Fibroblast of the aortic adventitia (primary cell): Measurements from ENCODE around the gene LONP2. TPM values are rescaled to one million over a fixed set of nuclear protein-coding genes. Genes with fewer than 3 reads are reported as not detected.

Source experiments
- DNase-seq: peaks from one replicate; pipeline ENCODE4 v3.0.0-alpha.2; 2010; ENCODE audit warnings: low read depth
- H3K4me3 ChIP-seq: 2 replicates; pipeline ENCODE4 v1.5.1; 2011; ENCODE audit warnings: low read depth, mild to moderate bottlenecking, control low read depth, low read length, moderate library complexity
- total RNA-seq: library from RNA; depleted of rRNA; stranded (reverse); fragments of >200 nt; gene quantifications from 2 replicates; pipeline ENCODE4 v1.2.3, GENCODE V29; 2012; ENCODE audit warnings: low replicate concordance
- TF ChIP-seq, protein P1 (sequence below): IDR thresholded peaks from 2 replicates; pipeline ENCODE4 v1.5.1; 2011; ENCODE audit warnings: mild to moderate bottlenecking, low read length, control low read depth, inconsistent platforms; ENCODE audit not compliant: insufficient read depth

Gene LONP2
- total RNA-seq, 1 donor, result 49.3 TPM

DNA sequence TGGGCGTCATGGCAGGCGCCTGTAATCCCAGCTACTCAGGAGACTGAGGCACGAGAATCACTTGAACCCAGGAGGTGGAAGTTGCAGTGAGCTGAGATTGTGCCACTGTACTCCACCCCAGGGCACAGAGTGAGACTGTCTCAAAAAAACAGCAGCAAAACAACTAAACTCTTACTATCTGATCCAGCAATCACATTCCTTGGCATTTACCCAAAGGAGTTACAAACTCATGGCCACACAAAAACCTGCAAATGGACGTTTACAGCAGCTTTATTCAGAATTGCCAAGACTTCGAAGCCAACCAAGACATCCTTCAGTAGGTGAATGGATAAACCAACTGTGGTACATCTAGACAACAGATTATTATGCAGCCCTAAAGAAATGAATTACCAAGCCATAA is 137.1 kb downstream of the LONP2 start:
- TF ChIP-seq, protein P1, sequence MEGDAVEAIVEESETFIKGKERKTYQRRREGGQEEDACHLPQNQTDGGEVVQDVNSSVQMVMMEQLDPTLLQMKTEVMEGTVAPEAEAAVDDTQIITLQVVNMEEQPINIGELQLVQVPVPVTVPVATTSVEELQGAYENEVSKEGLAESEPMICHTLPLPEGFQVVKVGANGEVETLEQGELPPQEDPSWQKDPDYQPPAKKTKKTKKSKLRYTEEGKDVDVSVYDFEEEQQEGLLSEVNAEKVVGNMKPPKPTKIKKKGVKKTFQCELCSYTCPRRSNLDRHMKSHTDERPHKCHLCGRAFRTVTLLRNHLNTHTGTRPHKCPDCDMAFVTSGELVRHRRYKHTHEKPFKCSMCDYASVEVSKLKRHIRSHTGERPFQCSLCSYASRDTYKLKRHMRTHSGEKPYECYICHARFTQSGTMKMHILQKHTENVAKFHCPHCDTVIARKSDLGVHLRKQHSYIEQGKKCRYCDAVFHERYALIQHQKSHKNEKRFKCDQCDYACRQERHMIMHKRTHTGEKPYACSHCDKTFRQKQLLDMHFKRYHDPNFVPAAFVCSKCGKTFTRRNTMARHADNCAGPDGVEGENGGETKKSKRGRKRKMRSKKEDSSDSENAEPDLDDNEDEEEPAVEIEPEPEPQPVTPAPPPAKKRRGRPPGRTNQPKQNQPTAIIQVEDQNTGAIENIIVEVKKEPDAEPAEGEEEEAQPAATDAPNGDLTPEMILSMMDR, result no peak
- DNase-seq, result peak; percentile 58
- no peak overlapping the region for H3K4me3 ChIP-seq

DNA sequence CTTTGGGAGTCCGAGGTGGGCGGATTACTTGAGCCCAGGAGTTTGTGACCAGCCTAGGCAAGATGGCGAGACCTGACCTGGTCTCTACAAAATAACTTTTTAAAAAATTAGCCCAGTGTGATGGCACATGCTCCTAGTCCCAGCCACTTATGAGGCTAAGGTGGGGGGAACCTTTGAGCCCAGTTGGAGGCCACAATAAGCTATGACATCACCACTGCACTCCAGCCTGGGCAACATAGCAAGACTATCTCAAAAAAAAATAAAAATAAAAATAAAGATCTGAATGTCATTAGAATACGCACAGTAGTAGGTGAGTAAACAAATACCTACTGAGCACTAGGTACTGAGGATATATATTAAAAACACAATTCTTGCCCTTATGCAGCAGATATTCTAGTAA is 138.0 kb downstream of the LONP2 start:
- H3K4me3 ChIP-seq, result no peak overlapping the region
- TF ChIP-seq, protein P1, result no peak
- no peak for DNase-seq

DNA sequence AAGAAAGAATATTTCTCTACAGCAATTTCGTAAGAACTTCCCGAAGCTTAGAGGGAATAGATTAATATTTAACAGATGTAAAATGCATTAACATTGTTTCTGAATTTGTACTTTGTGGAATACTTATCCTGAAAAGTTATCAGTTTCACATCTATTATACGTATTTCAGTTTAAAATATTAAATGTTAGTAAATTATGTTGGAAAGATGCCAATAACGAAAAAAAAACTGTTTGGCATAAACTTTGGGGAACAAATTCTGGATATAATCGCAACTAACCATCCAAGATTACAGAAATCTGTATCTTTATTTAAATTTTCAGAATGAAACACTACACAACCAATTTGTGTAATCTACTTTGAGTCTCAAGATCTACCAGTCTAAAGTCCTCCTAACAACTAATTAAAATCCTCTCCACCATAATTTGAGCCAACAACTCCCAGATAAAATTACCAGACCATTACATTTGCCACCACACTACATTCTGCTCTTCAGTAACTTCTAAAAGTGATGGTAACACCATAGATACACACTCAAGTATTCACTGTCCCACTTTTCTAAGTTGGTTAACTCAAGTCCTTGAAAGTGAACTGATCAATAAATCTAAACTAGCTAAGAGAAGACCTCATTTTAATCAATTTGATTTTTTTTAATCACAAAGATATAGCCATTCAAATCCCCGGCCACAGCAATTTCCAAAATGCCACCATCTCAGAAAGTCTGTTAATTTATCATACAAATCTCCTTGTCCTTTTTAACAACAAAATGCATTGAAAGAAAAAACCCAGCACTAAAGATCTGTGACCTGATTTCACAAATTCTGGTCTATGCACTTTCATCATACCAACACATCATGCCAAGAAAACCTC is 139.1 kb downstream of the LONP2 start:
- peak overlapping the region; percentile 63 for H3K4me3 ChIP-seq
- DNase-seq, result peak; percentile 74
- TF ChIP-seq, protein P1, result no peak

DNA sequence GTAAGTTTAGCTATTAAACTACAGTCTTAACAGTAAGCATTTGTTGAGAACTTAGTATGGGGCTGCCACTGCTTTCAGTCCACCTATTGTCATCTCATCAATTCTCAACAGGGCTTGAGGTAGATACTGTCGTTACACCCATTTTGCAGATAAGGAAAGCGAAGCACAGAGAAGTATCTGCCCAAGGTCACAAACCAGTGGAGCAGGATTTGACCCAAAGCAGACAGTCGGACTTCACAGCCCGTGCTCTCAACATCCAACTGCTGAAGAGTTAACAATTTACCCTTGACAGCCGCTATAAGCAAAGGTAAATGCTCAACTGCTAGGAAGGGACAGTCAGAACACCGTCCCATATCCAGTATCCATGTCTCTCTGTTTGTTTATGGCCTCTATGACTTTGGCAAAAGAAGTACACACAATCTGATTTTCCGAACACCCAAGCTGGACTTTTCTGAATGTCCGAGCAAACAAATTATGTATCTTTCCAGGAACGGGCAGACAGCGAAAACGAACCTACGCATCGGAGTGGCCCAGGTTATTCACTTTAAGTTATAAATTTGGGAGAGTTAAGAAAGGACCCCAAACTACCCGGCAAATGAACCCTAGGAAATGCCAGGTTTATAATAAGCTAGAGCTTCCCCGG is 139.9 kb downstream of the LONP2 start:
- DNase-seq, result no peak
- peak overlapping the region; percentile 63 for H3K4me3 ChIP-seq
- TF ChIP-seq, protein P1, result no peak

DNA sequence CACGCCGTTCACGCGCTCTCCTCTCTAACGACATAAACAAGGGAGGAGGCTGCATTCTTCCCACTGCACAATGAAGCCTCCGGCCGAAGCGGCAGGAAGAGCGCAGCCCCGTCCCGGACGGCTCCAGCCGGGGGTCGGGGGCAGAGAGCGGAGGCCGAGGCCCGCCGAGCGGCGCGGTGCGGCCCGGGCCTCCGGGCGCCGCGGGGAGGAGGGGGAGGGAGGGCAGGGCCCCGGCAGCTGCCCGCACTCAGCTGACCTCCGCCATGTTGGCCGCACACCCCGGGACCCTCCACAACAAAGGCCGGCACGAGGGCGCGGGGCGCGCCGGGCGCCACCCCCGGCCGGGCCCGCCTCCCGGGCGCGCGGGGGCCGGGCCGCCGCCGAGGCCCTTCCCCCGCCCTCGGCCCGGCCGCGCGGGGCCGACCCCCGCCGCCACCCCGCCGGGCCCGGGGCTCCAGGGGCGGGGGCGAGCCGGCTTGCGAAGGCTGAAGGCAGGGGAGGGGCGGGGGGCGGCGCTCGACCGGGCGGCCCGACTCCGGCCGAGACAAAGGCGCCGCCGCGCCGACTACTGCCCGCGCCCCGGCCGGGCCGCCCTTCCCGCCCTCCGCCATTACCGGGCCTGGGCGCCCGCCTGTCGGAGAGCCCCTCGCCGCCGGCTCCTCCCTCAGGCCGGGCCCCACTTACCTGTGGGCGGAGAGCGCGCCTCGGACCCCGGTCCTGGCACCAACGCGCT is 140.6 kb downstream of the LONP2 start:
- TF ChIP-seq, protein P1, result no peak
- peak overlapping the region; percentile 63 for H3K4me3 ChIP-seq
- peak; percentile 54 for DNase-seq

DNA sequence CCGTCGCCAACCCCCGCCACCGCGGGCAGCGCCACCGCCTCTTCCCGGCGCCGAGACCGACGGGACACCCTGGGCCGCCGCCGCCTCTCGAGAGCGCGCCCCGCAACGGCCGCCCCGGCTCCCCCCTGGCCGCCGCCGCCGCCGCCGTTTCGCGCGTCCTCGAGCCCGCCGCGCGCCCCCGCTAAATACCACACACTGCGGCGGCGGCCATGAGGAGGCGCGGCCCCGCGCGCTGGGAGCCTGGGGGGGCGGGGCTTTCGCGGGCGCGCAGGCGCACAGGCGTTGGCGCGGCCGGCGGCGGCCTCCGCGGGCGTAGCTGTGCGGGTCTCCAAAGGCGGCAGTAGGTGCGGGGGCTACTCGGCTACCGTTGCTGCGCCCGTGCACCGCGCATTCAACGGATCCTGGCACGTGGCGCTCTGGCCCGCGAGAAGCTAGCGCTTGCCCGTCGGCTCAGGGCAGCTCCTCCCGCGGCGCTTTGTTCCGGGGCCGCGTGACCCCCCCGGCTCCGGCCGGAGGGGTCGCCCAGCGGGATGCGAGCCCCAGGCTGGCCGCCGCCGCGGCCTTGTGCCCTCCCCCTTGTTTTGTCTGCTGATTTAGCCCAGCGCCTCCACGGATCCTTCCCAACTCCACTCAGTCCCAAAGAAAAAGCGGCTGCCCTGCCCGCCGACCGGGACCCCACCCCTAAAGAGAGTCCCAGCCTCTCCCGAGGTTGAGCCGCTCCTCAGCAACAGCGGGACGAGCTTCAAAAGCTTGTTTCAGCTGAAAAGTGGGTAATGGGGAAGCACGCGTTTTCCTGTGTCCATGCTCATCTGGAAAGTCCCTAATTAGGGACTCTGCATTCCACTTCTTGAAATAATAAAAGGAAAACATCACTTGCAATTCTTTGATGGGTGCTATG is 141.4 kb downstream of the LONP2 start, which contains the start of gene SIAH1:
Gene SIAH1, minus strand, starts transcription at position 161 of the 898 bp plus-strand sequence. CDS start 22,985 bp downstream, outside the sequence.
- peak; percentile 68 for DNase-seq
- peak within 1 kb of the TSS; percentile 90 for H3K4me3 ChIP-seq
- TF ChIP-seq, protein P1, result no peak
